Activated CD8-positive, alpha-beta T cell treated with anti-CD3 and anti-CD28 coated beads, Interleukin-2, amount 10 ng/mL, durations not matched to agents 7 days and 5 days (primary cell): ENCODE results near the gene PDSS2. TPM values are rescaled to one million over a fixed set of nuclear protein-coding genes. Genes with fewer than 3 reads are reported as not detected.
"Not testable (repeated sequence)": the region's sequence is repeated elsewhere in the genome, so short reads cannot be mapped to it uniquely, and the experiment has no call there.

Experiments
- ATAC-seq: fragments of 150-1000 bp; cut with Tn5 transposase; one replicate; pipeline ENCODE4 v1.10.0; 2021; ENCODE audit warnings: moderate library complexity
- CTCF ChIA-PET: fragments of 350-600 bp; sonication (Branson Sonifier 250); formaldehyde crosslinking; loops from one replicate; lab custom pipeline; 2021; ENCODE audit warnings: antibody characterized with exemption; lab: Charles Lee
- POLR2A ChIA-PET: fragments of 350-600 bp; sonication (Branson Sonifier 250); formaldehyde crosslinking; loops from one replicate; lab custom pipeline; 2021; ENCODE audit warnings: antibody characterized with exemption; lab: Charles Lee
- DNase-seq: peaks from one replicate; pipeline ENCODE4 v3.0.0-alpha.2; 2020
- H3K27ac Mint-ChIP-seq: one replicate; pipeline ENCODE4 v1.8.0; 2021; ENCODE audit warnings: mild to moderate bottlenecking, mixed read lengths
- H3K27me3 Mint-ChIP-seq: one replicate; pipeline ENCODE4 v1.8.0; 2021; ENCODE audit warnings: low read depth, mixed read lengths
- H3K36me3 Mint-ChIP-seq: one replicate; pipeline ENCODE4 v1.8.0; 2021; ENCODE audit warnings: low read depth, mixed read lengths
- H3K4me1 Mint-ChIP-seq: one replicate; pipeline ENCODE4 v1.8.0; 2021; ENCODE audit warnings: low read depth, mixed read lengths
- H3K4me3 Mint-ChIP-seq: one replicate; pipeline ENCODE4 v1.8.0; 2021; ENCODE audit warnings: mild to moderate bottlenecking, mixed read lengths
- H3K9me3 Mint-ChIP-seq: one replicate; pipeline ENCODE4 v1.8.0; 2022; ENCODE audit warnings: mixed read lengths; ENCODE audit not compliant: insufficient read depth
- total RNA-seq, 2 experiments: library from RNA; stranded (reverse); gene quantifications; one replicate each; pipeline ENCODE4 v1.2.3, GENCODE V29; 2021

The PDSS2 gene
- total RNA-seq, 2 experiments from 2014 or later = 14.2 to 14.6 TPM

GRCh38 chr6:107437691-107438090, 21.7 kb downstream of the PDSS2 start:
- Mint-ChIP-seq H3K27me3 (no peaks in the 10 kb centered on the region), H3K4me3 (no peak overlapping the region), H3K27ac (no peak overlapping the region), H3K36me3 (peaks cover 17% of the 10 kb centered on the region), H3K4me1 (peaks cover 4% of the 10 kb centered on the region), H3K9me3 (no peaks in the 10 kb centered on the region)
- ATAC-seq (no peak), DNase-seq (no peak)
- ChIA-PET CTCF (no interaction called here), POLR2A (no interaction called here)

GRCh38 chr6:107436881-107437280, 22.5 kb downstream of the PDSS2 start:
- Mint-ChIP-seq H3K9me3 (no peaks in the 10 kb centered on the region), H3K4me1 (peaks cover 4% of the 10 kb centered on the region), H3K36me3 (peaks cover 17% of the 10 kb centered on the region), H3K4me3 (no peak overlapping the region), H3K27me3 (no peaks in the 10 kb centered on the region), H3K27ac (no peak overlapping the region)
- POLR2A ChIA-PET = no interaction called here
- ATAC-seq (no peak), DNase-seq (no peak)
- CTCF ChIA-PET = no interaction called here

GRCh38 chr6:107435798-107436197, 23.6 kb downstream of the PDSS2 start:
- Mint-ChIP-seq H3K4me3 (no peak overlapping the region), H3K36me3 (peaks cover 17% of the 10 kb centered on the region), H3K27me3 (no peaks in the 10 kb centered on the region), H3K27ac (no peak overlapping the region), H3K9me3 (no peaks in the 10 kb centered on the region), H3K4me1 (peaks cover 4% of the 10 kb centered on the region)
- ATAC-seq (no peak), DNase-seq (no peak)
- ChIA-PET CTCF (interaction anchor here (1.0 kb wide), 1 partner anchor 413 kb away, joined by 3 read pairs; no protein-coding TSS in a partner anchor), POLR2A (no interaction called here)

GRCh38 chr6:107434812-107435211, 24.6 kb downstream of the PDSS2 start:
- Mint-ChIP-seq H3K4me1 (peaks cover 4% of the 10 kb centered on the region), H3K9me3 (no peaks in the 10 kb centered on the region), H3K27me3 (no peaks in the 10 kb centered on the region)

DNA sequence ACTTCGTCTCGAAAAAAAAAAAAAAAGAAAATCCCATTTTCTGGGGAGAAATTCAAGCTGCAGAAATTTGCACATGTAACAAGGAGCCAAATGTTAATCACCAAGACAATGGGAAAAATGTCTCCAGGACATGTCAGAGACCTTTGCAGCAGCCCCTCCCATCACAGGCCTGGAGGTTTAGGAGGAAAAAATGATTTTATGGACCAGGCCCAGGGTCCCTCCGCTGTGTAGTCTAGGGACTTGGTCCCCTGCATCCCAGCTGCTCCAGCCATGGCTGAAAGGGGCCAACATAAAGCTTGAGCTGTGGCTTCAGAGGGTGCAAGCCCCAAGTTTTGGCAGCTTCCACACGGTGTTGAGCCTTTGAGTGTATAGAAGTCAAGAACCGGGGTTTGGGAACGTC, 33.4 kb downstream of the PDSS2 start:
- ATAC-seq, CTCF ChIA-PET: not testable (repeated sequence)
- peaks cover 12% of the 10 kb centered on the region for H3K9me3 Mint-ChIP-seq

More at GRCh38 chr6:107434812-107435211, 24.6 kb downstream of the PDSS2 start:
- ChIA-PET POLR2A (no interaction called here), CTCF (no interaction called here)
- Mint-ChIP-seq H3K4me3 (no peak overlapping the region), H3K27ac (no peak overlapping the region), H3K36me3 (peaks cover 17% of the 10 kb centered on the region)
- no peak for ATAC-seq
- no peak for DNase-seq

GRCh38 chr6:107423474-107423990, 35.8 kb downstream of the PDSS2 start:
- ChIA-PET POLR2A (no interaction called here), CTCF (no interaction called here)
- Mint-ChIP-seq H3K27ac (no peak overlapping the region), H3K4me1 (no peaks in the 10 kb centered on the region), H3K9me3 (peaks cover 12% of the 10 kb centered on the region), H3K4me3 (no peak overlapping the region), H3K27me3 (no peaks in the 10 kb centered on the region), H3K36me3 (peaks cover 28% of the 10 kb centered on the region)
- ATAC-seq = no peak
- no peak for DNase-seq

More for the DNA sequence above, 33.4 kb downstream of the PDSS2 start:
- POLR2A ChIA-PET, H3K4me3 Mint-ChIP-seq, H3K27me3 Mint-ChIP-seq, DNase-seq, H3K27ac Mint-ChIP-seq, H3K4me1 Mint-ChIP-seq: not testable (repeated sequence)
- peaks cover 33% of the 10 kb centered on the region for H3K36me3 Mint-ChIP-seq

DNA sequence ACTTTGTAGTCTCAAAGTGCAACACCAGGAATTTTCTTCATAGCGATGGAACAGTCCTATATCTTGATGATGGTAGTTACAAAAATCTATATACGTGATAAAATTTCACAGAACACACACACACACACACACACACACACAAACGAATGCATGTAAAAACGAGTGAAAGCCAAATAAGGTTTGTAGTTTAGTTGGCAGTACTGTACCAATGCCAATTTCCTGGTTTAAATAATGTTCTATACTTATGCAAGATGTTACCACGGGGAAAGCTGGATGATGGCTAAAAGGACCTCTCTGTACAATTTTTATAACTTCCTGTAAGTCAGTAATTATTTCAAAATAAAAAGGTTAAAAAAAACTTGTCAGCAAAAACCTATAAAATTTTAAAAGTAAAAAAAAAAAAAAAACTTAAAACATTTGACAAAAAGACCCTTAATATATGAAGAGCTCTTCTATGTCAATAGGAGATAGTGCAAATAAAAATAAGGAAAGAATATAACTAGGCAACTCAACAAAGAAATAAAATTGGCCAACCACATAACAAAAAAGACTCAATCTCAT, 37.6 kb downstream of the PDSS2 start:
- ATAC-seq = no peak
- CTCF ChIA-PET = no interaction called here
- Mint-ChIP-seq H3K27me3 (no peaks in the 10 kb centered on the region), H3K36me3 (peaks cover 17% of the 10 kb centered on the region), H3K9me3 (peaks cover 2% of the 10 kb centered on the region), H3K4me1 (no peaks in the 10 kb centered on the region), H3K27ac (no peak overlapping the region), H3K4me3 (no peak overlapping the region)
- no peak for DNase-seq
- POLR2A ChIA-PET = no interaction called here

DNA sequence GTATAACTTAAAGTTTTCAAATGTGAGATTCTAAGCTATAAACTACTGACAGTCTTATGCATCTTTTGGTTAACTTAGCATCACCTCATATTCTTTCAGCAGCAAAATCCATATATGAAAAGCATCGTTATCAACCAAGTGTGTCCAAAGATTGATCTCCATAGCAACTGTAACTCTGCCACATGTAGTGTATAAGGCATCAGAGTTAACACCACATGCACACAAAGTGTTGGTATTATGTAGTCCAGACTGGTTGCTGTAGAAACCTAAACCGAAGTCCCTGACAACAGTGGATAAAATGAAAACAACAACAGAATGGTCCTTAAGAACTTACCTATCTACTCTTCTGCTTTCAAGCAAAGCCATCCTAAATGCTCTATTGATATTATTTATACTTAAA, 39.6 kb downstream of the PDSS2 start:
- Mint-ChIP-seq H3K27me3 (no peaks in the 10 kb centered on the region), H3K27ac (no peak overlapping the region), H3K4me1 (no peaks in the 10 kb centered on the region), H3K4me3 (no peak overlapping the region), H3K36me3 (peaks cover 4% of the 10 kb centered on the region), H3K9me3 (no peaks in the 10 kb centered on the region)
- ATAC-seq (peak; percentile 49), DNase-seq (no peak)
- CTCF ChIA-PET = interaction anchor here (1.2 kb wide), 1 partner anchor 10 kb away, joined by 3 read pairs; no protein-coding TSS in a partner anchor
- POLR2A ChIA-PET = no interaction called here

- DNase-seq (no peak), ATAC-seq (no peak)
- no peaks in the 10 kb centered on the region for H3K36me3 Mint-ChIP-seq
- H3K4me1 Mint-ChIP-seq = no peaks in the 10 kb centered on the region
- H3K27me3 Mint-ChIP-seq = no peaks in the 10 kb centered on the region
- ChIA-PET CTCF (interaction anchor here (1.6 kb wide), 1 partner anchor 100 kb away, joined by 3 read pairs; no protein-coding TSS in a partner anchor), POLR2A (no interaction called here)
- H3K9me3 Mint-ChIP-seq = no peaks in the 10 kb centered on the region
- no peak overlapping the region for H3K27ac Mint-ChIP-seq
- no peak overlapping the region for H3K4me3 Mint-ChIP-seq
These were observed 41.2 kb downstream of the PDSS2 start for GRCh38 chr6:107418118-107418517.

DNA sequence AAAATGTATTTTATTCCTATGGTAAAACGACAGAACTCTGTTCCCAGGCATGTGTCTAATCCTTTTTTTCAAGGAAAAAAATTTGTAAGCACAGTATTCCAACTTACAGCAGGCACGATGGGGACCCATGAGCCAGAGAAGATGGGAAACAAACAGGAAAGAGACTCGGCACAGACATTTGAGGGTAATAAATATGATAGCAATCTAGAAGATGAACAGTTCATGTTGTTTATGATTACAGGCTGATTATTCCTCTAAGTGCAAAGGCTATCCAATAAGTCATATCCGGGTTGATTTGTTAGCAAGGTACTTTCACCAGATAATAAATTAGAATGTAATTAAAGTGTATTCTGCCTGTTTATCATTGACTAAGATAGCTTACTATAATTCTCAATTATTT, 43.2 kb downstream of the PDSS2 start:
- Mint-ChIP-seq H3K4me3 (no peak overlapping the region), H3K36me3 (peaks cover 2% of the 10 kb centered on the region), H3K9me3 (no peaks in the 10 kb centered on the region), H3K27ac (no peak overlapping the region), H3K4me1 (no peaks in the 10 kb centered on the region), H3K27me3 (no peaks in the 10 kb centered on the region)
- ChIA-PET CTCF (no interaction called here), POLR2A (no interaction called here)
- no peak for ATAC-seq
- no peak for DNase-seq

GRCh38 chr6:107413966-107414645, 45.3 kb downstream of the PDSS2 start:
- ATAC-seq (no peak), DNase-seq (no peak)
- CTCF ChIA-PET = no interaction called here
- H3K9me3 Mint-ChIP-seq = no peaks in the 10 kb centered on the region
- H3K27me3 Mint-ChIP-seq = no peaks in the 10 kb centered on the region
- H3K27ac Mint-ChIP-seq = no peak overlapping the region
- POLR2A ChIA-PET = no interaction called here
- no peaks in the 10 kb centered on the region for H3K4me1 Mint-ChIP-seq
- no peak overlapping the region for H3K4me3 Mint-ChIP-seq
- peaks cover 2% of the 10 kb centered on the region for H3K36me3 Mint-ChIP-seq

- ATAC-seq (no peak), DNase-seq (no peak)
- Mint-ChIP-seq H3K27ac (no peak overlapping the region), H3K4me1 (no peaks in the 10 kb centered on the region), H3K9me3 (no peaks in the 10 kb centered on the region), H3K36me3 (peaks cover 5% of the 10 kb centered on the region), H3K27me3 (no peaks in the 10 kb centered on the region), H3K4me3 (no peak overlapping the region)
- ChIA-PET CTCF (no interaction called here), POLR2A (no interaction called here)
These were observed 48.2 kb downstream of the PDSS2 start for GRCh38 chr6:107411161-107411560.
